ENCODE data around the gene ZNF726.
"Not testable (repeated sequence)": the region's sequence is repeated elsewhere in the genome, so short reads cannot be mapped to it uniquely, and the experiment has no call there.

ZNF726 gene

DNA sequence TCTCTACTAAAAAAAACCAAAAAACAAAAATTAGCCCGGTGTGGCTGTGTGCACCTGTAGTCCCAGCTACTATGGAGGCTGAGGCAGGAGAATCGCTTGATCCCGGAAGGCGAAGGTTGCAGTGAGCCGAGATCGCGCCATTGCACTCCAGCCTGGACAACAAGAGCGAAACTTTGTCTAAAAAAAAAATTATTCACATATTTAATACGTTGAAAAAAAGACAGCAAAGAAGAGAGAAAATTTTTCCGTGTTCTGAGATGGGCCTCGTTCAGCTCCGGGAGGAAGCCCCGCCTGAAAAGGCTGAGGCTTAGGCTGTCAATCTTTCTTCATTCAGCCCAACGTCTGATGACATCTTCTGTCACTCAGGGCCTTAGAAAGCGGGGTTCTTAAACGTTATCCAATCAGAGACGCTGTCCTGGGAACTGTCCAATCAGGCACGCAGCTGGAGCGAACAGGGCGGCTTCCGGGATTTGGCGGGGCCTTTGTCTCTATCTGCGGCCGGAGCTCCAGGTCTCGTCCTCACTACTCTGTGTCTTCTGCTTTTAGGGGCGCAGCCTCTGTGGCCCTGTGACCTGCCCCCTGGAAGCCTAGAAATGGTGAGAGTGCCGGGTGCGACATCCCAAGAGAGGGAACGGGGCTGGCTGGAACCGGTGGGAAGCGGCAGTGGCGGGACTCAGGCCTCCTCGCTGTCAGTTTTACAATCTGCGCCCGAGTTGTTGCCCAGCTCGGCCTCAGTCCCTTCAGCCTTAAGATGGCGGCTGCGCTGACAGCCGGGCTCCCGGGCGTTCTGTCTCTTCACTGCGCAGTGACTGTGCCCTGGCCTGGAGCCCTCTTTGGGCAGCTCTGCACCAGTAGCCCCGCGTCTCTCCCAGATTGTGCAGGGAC, at the start of gene ZNF726:
Gene ZNF726, plus strand, starts transcription at position 485 of the 885 bp plus-strand sequence. Its CDS starts 109 bp downstream, at position 594.
- peak; percentile 52 for DNase-seq

DNA sequence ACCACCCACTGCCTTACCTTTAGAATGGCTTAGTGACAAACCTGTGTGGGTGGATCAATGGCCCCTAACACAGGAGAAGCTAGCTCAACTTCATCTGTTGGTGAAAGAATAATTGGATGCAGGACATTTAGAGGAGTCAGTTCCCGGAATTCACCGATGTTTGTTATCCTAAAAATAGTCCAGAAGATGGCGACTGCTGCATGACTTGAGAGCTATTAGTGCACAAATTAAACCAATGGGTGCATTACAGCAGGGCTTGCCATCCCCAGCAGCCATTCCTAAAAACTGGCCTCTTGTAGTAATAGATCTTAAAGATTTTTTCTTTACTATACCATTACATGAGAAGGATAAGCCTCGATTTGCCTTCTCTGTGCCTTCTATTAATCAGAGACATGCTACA, 46.8 kb upstream of the ZNF726 start:
- DNase-seq = no peak

DNA sequence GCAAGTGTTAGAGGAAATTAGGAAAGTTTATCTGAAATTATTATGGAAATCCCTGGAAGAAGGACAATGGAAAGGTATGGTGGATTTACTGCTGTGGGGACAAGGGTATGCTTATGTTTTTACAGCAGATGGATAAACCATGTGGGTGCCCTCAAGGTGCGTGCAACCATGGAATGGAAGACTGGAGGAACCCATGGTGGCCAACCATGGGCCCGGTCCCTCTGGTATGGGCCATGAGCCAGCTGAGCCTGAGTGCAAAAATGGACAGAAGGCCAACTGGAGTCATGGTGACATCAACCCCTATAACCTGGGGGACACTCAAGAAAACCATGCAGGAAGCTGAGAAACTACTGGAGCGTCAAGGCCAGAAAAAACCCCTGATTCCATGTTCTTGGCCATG, 46.1 kb upstream of the ZNF726 start:
- no peak for DNase-seq

DNA sequence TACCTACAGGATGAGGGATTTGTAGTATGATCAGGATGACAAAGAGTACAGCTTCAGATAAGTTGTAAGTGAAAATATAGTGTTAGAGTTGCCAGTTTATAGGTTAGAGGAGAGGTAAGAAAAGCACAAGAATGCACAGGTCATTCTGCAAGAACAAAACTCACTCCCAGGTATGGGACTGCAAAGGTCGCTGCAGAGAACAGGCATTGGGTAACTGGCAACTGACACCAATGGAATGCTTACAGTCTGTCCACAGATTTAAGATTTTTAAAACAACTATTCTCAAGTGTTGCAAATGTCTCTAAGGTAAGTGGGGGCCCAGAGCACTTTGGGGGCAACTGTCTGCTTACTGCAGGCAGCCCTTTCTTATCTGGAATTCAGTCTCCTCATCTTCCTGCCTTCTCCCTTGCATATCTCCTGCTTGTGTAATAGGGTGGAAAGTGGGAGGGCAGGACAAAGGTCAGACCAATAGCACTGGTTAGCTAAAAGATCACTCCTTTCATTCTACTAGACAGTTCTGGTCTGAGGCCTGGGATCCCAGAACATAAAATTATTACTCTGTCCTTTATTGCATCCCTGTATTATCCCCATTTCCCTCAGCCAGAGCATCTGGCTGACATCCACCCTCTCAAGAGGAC, 42.3 kb upstream of the ZNF726 start:
- no peak for DNase-seq

GRCh38 chr19:23876261-23876660, 38.4 kb upstream of the ZNF726 start:
- no peak for DNase-seq

DNA sequence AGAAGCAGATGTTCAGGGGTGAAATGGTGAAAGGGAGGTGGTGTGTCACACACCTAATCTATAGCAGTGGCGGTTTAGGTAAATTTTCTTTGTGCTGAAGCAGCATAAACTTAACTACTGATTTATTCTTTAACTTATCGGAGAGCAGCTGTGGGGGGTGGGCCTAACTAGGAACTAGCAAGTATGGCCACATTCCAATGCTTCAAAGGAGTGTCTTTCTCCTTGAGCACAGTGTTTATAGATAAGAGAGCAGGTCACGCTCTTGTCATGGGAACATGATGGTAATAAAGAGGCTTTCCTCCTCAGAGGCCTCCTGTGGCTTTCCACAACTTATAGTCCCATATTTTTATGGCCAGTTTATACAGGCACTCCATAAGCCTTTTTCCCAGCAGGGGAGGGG, 37.9 kb upstream of the ZNF726 start:
- not testable (repeated sequence) for DNase-seq

DNA sequence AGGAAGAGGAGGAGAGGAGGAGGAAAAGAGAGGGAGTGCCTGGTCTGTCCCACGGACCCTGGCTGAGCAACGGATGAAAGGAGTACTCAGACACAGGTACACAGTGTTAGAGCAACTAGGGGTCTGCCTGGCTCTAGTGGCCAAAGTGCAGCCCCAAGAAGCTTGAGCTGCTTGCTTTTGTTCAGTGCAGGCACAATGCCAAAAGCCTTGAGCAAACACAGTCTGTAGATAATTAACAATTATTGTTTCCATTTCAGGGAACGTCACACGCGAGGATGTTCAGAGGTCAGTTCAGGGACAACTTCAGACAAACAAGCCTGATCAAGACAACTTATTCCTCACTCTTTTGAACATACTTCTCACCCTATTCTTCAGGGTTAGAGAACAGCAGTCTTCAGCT, 32.2 kb upstream of the ZNF726 start:
- DNase-seq = peak; percentile 6

DNA sequence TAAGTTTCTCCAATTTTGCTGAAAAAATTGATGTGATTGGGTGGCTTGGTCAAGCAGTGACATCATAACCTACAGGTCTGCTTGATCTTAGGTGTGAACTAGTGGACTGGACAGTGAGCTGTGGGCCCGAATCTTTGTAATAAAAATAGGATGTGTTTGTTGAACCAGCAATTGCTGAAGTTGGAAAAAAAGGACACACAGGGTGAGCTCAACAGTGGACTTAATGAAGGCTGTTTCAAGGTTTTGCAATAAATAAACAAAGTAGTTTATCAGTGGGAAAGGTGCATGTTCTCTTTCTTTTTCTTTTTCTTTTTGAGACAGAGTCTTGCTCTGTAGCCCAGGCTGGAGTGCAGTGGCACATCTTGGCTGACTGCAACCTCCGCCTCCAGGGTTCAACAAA, 30.3 kb upstream of the ZNF726 start:
- DNase-seq = no peak

DNA sequence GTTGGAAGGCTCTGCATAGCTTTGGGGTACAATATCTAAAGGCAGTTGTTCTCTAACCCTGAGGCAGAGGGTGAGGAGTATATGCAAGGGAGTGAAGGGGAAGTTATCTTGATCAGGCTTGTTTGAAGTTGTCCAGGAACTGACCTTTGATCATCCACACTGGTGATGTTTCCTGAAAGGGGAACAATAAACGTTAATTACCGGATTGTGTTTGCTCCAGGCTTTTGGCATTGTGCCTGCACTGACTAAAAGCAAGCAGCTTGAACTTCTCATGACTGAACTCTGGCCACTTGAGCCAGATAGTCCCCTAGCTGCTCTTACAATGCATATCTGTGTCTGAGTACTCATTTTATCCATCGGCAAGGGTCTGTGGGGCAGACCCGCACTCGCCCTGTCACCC, 27.0 kb upstream of the ZNF726 start:
- no peak for DNase-seq

GRCh38 chr19:23896096-23896495, 18.6 kb upstream of the ZNF726 start:
- not testable (repeated sequence) for DNase-seq

DNA sequence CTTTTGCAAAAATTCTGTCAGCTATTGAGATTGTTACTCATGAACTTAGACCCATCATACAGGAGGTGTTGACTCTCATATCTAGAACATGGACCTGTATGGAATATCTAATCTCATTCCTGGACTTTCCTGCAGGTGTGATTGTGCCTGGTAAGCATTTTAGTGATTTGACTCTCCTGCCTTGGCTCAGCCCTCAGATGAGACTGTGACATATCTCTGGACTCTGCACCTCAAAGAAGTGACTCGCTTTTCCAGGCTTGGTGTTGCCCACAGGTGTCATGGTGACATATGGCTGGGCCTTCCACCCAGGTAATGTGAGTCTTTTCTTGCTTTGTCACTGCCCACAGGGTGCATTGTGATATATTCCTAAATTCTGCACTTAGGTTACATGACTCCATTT, 17.8 kb upstream of the ZNF726 start:
- DNase-seq = no peak

DNA sequence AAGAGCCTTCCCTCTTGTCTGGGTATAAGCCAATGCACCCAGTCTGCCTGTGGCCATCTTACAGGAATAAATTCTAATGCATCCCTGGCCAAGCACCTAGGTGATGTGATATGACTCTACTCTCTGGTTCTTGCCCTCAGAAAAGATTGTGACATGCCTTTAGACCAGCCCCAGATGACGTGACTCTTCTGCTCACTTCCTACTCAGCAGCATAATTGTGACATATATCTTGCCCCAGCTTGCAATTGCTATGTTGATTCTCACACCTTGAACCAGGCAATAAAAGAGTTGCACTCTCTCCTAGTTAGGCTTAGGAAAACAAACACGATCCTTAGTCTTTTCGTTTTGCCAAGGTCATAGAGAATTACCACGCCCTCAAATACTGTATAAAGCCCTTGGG, 13.3 kb upstream of the ZNF726 start:
- no peak for DNase-seq

GRCh38 chr19:23904406-23904805, 10.3 kb upstream of the ZNF726 start:
- DNase-seq = no peak

GRCh38 chr19:23905771-23906170, 8.9 kb upstream of the ZNF726 start:
- no peak for DNase-seq

GRCh38 chr19:23906835-23907234, 7.9 kb upstream of the ZNF726 start:
- DNase-seq = no peak

GRCh38 chr19:23908165-23908564, 6.5 kb upstream of the ZNF726 start:
- DNase-seq = no peak

- no peak for DNase-seq
These were observed 5.5 kb upstream of the ZNF726 start for GRCh38 chr19:23909222-23909621.

DNA sequence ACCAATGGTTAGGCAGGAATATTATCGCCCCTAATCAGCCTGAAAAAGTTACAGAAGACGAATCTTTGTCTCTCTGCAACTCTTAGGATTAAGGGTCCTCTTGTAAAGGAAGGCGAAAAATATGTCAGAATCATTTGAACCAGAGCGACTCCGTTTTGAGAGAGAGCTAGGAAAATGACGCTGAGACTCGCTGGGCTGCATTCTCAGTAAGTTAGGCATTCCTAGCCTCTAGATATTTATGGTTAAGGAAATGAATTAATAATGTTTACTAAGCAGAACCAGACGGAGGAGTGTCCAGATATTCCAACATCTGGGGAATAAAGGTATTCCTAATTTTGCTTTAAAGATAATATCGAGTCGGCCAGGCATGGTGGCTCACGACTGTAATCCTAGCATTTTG, 755 bp upstream of the ZNF726 start:
- DNase-seq = no peak

DNA sequence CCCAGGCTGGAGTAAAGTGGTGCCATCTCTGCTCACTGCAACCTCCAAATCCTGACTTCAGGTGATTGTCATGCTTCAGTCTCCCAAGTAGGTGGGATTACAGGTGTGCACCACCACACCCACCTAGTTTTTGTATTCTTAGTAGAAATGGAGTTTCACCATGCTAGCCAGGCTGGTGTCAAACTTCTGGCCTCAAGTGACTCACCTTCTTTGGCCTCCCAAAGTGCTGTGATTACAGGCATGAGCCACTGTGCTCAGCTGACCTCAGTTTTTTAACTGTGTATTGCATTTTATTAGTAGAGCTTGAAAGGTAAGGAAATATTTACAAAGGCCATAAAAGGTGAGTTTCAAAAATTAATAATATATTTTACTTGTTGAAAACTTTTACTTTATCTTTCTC, 2.3 kb downstream of the ZNF726 start:
- DNase-seq = no peak

DNA sequence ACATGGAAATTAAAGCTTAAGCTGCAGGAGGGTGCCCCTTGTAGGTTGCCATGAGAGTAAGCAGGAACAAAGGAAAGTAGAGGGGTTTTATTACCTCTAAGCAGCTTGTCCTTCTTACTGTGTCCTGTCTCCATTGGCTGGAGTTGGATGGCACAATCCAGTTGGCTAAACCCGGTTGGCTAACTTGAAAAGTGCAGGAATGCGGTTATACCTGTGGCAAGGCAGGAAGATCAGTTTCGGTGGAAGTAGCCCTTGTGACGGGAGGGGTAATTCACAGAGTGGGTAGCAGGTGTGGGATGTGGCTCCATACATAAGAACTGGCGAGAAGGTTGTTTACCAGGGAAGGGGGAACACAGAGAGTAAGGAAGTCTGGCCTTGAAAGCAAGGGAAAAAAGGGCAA, 3.2 kb downstream of the ZNF726 start:
- no peak for DNase-seq

DNA sequence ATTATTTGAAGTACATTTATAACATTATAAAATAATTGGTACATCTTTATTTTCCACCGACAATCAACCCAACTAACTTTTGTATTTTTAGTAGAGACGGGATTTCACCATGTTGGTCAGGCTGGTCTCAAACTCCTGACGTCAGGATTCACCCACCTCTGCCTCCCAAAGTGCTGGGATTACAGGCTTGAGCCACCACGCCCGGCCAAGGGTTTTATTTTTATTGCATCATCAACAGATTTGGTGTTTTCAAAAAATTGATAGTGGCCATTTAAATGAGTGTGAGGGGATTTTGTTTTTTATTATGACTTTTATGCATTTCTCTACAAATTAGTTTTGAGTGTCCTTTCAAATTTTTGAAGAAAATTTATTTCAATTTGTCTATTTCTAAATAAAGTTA, 10.6 kb downstream of the ZNF726 start:
- no peak for DNase-seq

GRCh38 chr19:23932878-23933277, 18.2 kb downstream of the ZNF726 start:
- no peak for DNase-seq

- DNase-seq = not testable (repeated sequence)
These were observed 22.3 kb downstream of the ZNF726 start for GRCh38 chr19:23937031-23937430.

- no peak for DNase-seq
These were observed 28.7 kb downstream of the ZNF726 start for GRCh38 chr19:23943411-23943810.

GRCh38 chr19:23946569-23946968, 31.9 kb downstream of the ZNF726 start:
- DNase-seq = no peak

All from SHP77 treated with DMSO at 0.1 percent for 48 hours (cell line).